Activated T-cell treated with anti-CD3 and anti-CD28 coated beads, Interleukin-2, amount 50 U/mL, for 24 hours (primary cell): ENCODE results near the gene NIM1K.

Experiments used
- DNase-seq: peaks from one replicate; pipeline ENCODE4 v3.0.0-alpha.2; 2020
- H3K27ac Mint-ChIP-seq: 2 replicates; pipeline ENCODE4 v1.8.0; 2020; ENCODE audit warnings: mild to moderate bottlenecking, mixed read lengths
- H3K27me3 Mint-ChIP-seq: 2 replicates; pipeline ENCODE4 v1.8.0; 2020; ENCODE audit warnings: mixed read lengths
- H3K36me3 Mint-ChIP-seq: 2 replicates; pipeline ENCODE4 v1.8.0; 2020; ENCODE audit warnings: low read depth, mixed read lengths
- H3K4me1 Mint-ChIP-seq: 2 replicates; pipeline ENCODE4 v1.8.0; 2020; ENCODE audit warnings: low read depth, mixed read lengths
- H3K4me3 Mint-ChIP-seq: 2 replicates; pipeline ENCODE4 v1.8.0; 2020; ENCODE audit warnings: mild to moderate bottlenecking, moderate library complexity, mixed read lengths
- H3K9me3 Mint-ChIP-seq: 2 replicates; pipeline ENCODE4 v1.8.0; 2020; ENCODE audit warnings: mixed read lengths

The NIM1K gene

DNA sequence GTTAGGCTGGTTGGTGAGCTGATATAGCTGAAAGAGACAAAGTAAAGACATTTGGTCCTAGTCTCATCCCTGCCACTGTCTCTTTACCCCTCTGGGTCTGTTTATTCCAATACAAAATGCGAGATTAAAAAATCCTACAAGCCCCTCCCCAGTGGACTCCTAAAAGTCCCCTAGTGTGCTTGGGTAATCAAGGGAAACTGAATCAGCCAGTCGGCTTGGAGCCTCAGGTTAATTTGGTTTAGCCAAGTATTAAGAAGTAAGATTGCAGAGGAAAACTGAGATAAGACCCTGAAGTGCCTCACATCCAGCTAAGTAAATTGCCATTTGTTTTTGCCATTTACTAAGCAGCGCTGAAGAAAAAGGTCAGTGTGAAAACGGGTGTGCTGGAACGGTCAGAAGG is 10.4 kb downstream of the NIM1K start:
- no peak overlapping the region for H3K4me3 Mint-ChIP-seq
- peaks cover 4% of the 10 kb centered on the region for H3K4me1 Mint-ChIP-seq
- H3K27ac Mint-ChIP-seq: no peak overlapping the region
- H3K9me3 Mint-ChIP-seq: no peaks in the 10 kb centered on the region
- DNase-seq: no peak
- no peaks in the 10 kb centered on the region for H3K36me3 Mint-ChIP-seq
- H3K27me3 Mint-ChIP-seq: peaks cover 2% of the 10 kb centered on the region

DNA sequence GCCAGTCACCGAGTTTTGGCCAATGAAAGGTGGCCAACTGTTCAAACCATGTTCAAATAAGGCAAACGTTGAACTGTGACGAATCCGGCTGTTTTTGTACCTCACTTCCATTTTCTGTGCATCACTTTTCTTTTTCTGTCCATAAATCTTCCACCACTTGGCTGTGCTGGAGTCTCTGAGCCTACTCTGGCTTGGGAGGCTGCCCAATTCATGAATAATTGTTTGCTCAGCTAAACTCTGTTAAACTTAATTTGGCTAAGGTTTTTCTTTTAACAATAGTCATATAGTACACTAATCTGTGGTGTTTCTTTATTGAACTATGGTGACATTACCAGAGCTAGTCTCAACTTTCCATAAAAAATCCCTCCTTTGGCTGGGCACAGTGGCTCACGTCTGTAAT is 11.3 kb downstream of the NIM1K start:
- Mint-ChIP-seq H3K27ac (no peak overlapping the region), H3K4me1 (peaks cover 4% of the 10 kb centered on the region), H3K36me3 (no peaks in the 10 kb centered on the region), H3K4me3 (no peak overlapping the region), H3K9me3 (no peaks in the 10 kb centered on the region), H3K27me3 (peaks cover 5% of the 10 kb centered on the region)
- DNase-seq: no peak

DNA sequence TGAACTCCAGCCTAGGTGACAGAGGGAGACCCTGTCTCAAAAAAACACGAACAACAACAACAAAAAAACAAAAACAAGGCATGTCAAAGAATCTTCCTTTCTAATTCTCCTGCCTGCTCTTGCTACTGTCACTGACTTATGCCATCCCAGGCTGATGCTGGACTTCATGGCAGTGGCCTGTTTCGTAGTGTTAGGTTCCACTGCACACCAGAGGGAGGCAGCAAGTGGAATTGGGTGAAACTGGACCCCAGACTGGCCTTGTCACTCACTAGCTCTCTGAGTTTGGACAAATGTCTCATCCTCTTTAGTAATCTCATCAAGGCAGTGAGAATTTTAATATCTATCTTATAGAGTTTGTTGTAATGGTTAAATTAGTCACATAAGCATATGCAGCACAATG is 12.9 kb downstream of the NIM1K start:
- Mint-ChIP-seq H3K27me3 (peaks cover 8% of the 10 kb centered on the region), H3K27ac (no peak overlapping the region), H3K4me1 (peaks cover 4% of the 10 kb centered on the region), H3K9me3 (no peaks in the 10 kb centered on the region), H3K4me3 (no peak overlapping the region), H3K36me3 (no peaks in the 10 kb centered on the region)
- no peak for DNase-seq

DNA sequence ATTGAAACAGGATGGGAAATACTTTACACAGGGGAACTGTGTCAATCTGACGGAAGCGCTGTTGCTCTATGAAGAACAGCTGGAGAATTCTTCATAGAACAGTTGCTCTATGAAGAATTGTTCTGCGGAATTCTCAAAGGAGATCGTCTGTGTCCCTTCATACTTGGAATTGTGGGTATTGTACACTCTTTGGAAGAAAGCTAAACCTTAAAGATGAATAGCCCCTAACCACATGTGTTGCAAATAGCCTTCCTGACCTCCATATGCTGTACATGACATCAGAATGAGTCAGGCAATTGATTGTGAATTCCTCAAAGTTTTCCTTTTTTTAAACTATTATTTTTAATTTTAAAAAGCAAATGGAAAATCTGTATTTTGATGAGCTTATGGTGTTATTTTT is 15.6 kb downstream of the NIM1K start:
- H3K9me3 Mint-ChIP-seq: no peaks in the 10 kb centered on the region
- DNase-seq: no peak
- no peaks in the 10 kb centered on the region for H3K4me1 Mint-ChIP-seq
- H3K27ac Mint-ChIP-seq: no peak overlapping the region
- H3K27me3 Mint-ChIP-seq: peaks cover 11% of the 10 kb centered on the region
- no peak overlapping the region for H3K4me3 Mint-ChIP-seq
- H3K36me3 Mint-ChIP-seq: no peaks in the 10 kb centered on the region

DNA sequence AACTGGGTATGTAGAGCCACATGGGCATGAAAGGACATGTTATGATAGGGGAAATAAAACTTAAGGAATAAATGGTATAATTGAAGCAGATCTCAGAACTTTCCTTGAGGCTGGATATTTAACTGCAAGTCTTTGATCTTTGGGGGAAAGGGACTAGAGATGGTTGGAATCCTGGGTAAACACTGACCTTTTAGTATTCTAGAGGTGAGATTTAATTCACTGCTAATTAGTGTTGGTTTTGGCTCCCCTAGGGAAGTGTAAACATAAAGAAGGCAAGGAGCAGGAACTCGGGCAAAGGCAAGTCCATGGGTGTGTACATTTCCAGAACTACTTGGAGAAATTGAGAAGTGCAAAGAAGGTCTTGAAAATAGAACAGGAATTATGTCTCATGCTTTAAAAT is 16.6 kb downstream of the NIM1K start:
- no peak for DNase-seq
- H3K4me1 Mint-ChIP-seq: no peaks in the 10 kb centered on the region
- H3K36me3 Mint-ChIP-seq: no peaks in the 10 kb centered on the region
- H3K27ac Mint-ChIP-seq: no peak overlapping the region
- H3K9me3 Mint-ChIP-seq: no peaks in the 10 kb centered on the region
- H3K4me3 Mint-ChIP-seq: no peak overlapping the region
- H3K27me3 Mint-ChIP-seq: peaks cover 11% of the 10 kb centered on the region

DNA sequence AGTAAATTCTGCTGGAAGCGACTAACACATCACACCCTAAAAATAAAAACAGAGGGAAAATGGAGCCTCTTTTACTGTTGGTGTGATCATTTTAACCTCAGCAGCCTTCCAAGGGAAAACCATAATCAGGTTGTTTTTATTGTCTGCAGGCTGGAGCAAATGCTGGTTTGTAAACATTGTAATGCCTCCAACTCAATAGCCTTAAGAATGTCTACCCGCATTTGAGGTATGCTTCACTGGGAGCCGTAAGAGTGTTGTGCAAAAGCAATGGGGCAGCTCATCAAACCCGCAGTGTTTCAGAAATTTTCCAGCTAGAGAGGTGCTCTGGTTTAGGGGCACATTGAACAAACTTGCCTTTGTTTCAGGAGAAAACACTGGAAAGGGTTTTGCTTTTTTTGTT is 17.0 kb downstream of the NIM1K start:
- no peak for DNase-seq
- Mint-ChIP-seq H3K36me3 (no peaks in the 10 kb centered on the region), H3K4me1 (no peaks in the 10 kb centered on the region), H3K27me3 (peaks cover 11% of the 10 kb centered on the region), H3K9me3 (no peaks in the 10 kb centered on the region), H3K4me3 (no peak overlapping the region), H3K27ac (no peak overlapping the region)

- Mint-ChIP-seq H3K27me3 (peaks cover 11% of the 10 kb centered on the region), H3K9me3 (no peaks in the 10 kb centered on the region), H3K4me3 (no peak overlapping the region)
Measured at GRCh38 chr5:43209833-43210232, 17.8 kb downstream of the NIM1K start.

GRCh38 chr5:43210570-43210969 is 18.5 kb downstream of the NIM1K start:
- H3K27ac Mint-ChIP-seq: no peak overlapping the region

More at GRCh38 chr5:43209833-43210232, 17.8 kb downstream of the NIM1K start:
- DNase-seq: no peak
- Mint-ChIP-seq H3K27ac (no peak overlapping the region), H3K4me1 (no peaks in the 10 kb centered on the region), H3K36me3 (no peaks in the 10 kb centered on the region)

GRCh38 chr5:43213951-43214350 is 21.9 kb downstream of the NIM1K start:
- Mint-ChIP-seq H3K4me1 (no peaks in the 10 kb centered on the region), H3K4me3 (no peak overlapping the region), H3K9me3 (no peaks in the 10 kb centered on the region)

More at GRCh38 chr5:43210570-43210969, 18.5 kb downstream of the NIM1K start:
- H3K9me3 Mint-ChIP-seq: no peaks in the 10 kb centered on the region
- DNase-seq: no peak
- H3K36me3 Mint-ChIP-seq: no peaks in the 10 kb centered on the region
- no peak overlapping the region for H3K4me3 Mint-ChIP-seq
- peaks cover 11% of the 10 kb centered on the region for H3K27me3 Mint-ChIP-seq
- H3K4me1 Mint-ChIP-seq: no peaks in the 10 kb centered on the region

GRCh38 chr5:43215073-43215631 is 23.1 kb downstream of the NIM1K start:
- H3K36me3 Mint-ChIP-seq: no peaks in the 10 kb centered on the region
- no peak overlapping the region for H3K27ac Mint-ChIP-seq
- peaks cover 3% of the 10 kb centered on the region for H3K27me3 Mint-ChIP-seq
- DNase-seq: no peak
- H3K4me3 Mint-ChIP-seq: no peak overlapping the region
- no peaks in the 10 kb centered on the region for H3K4me1 Mint-ChIP-seq
- H3K9me3 Mint-ChIP-seq: no peaks in the 10 kb centered on the region

More at GRCh38 chr5:43213951-43214350, 21.9 kb downstream of the NIM1K start:
- DNase-seq: no peak
- Mint-ChIP-seq H3K27ac (no peak overlapping the region), H3K27me3 (peaks cover 3% of the 10 kb centered on the region), H3K36me3 (no peaks in the 10 kb centered on the region)

GRCh38 chr5:43216941-43217340 is 24.9 kb downstream of the NIM1K start:
- no peaks in the 10 kb centered on the region for H3K36me3 Mint-ChIP-seq
- H3K27me3 Mint-ChIP-seq: no peaks in the 10 kb centered on the region
- no peak overlapping the region for H3K4me3 Mint-ChIP-seq
- H3K4me1 Mint-ChIP-seq: no peaks in the 10 kb centered on the region
- no peak overlapping the region for H3K27ac Mint-ChIP-seq
- H3K9me3 Mint-ChIP-seq: no peaks in the 10 kb centered on the region
- no peak for DNase-seq

DNA sequence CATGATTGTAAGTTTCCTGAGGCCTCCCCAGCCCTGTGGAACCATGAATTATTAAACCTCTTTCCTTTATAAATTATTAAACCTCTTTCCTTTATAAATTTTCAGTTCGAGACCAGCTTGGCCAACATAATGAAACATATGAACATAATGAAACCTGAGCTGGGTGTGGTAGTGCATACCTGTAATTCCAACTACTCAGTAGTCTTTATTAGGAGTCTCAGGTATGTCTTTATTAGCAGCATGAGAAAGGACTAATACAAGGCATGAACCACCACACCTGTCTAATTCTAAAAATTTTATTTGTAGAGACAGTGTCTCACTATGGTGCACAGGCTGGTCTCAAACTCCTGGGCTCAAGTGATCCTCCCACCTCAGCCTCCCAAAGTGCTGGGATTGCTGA is 27.1 kb downstream of the NIM1K start:
- DNase-seq: no peak
- H3K4me3 Mint-ChIP-seq: no peak overlapping the region
- no peaks in the 10 kb centered on the region for H3K27me3 Mint-ChIP-seq
- no peaks in the 10 kb centered on the region for H3K9me3 Mint-ChIP-seq
- no peaks in the 10 kb centered on the region for H3K36me3 Mint-ChIP-seq
- no peak overlapping the region for H3K27ac Mint-ChIP-seq
- H3K4me1 Mint-ChIP-seq: no peaks in the 10 kb centered on the region

DNA sequence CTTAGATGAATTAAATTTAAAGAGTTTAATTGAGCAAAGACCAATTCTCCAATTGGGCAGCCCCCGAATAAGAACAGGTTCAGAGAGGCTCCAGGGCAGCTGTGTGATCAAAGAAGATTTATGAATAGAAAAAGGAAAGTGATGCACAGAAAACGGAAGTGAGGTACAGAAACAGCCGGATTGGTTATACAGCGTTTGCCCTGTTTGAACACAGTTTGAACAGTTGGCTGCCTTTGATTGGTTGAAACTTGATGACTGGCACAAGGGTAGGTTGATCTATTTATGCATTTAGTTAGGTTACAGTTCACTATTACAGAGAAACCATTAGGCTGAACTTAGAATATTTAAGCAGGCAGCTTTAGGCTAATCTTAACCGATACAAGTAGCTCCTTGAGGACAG is 29.5 kb downstream of the NIM1K start:
- H3K4me1 Mint-ChIP-seq: no peaks in the 10 kb centered on the region
- H3K36me3 Mint-ChIP-seq: no peaks in the 10 kb centered on the region
- H3K4me3 Mint-ChIP-seq: no peak overlapping the region
- no peak overlapping the region for H3K27ac Mint-ChIP-seq
- no peaks in the 10 kb centered on the region for H3K27me3 Mint-ChIP-seq
- no peak for DNase-seq
- H3K9me3 Mint-ChIP-seq: no peaks in the 10 kb centered on the region

GRCh38 chr5:43225649-43226245 is 33.7 kb downstream of the NIM1K start:
- no peak overlapping the region for H3K4me3 Mint-ChIP-seq
- H3K9me3 Mint-ChIP-seq: no peaks in the 10 kb centered on the region
- H3K27ac Mint-ChIP-seq: no peak overlapping the region
- no peaks in the 10 kb centered on the region for H3K4me1 Mint-ChIP-seq
- no peak for DNase-seq
- H3K36me3 Mint-ChIP-seq: no peaks in the 10 kb centered on the region
- no peaks in the 10 kb centered on the region for H3K27me3 Mint-ChIP-seq

DNA sequence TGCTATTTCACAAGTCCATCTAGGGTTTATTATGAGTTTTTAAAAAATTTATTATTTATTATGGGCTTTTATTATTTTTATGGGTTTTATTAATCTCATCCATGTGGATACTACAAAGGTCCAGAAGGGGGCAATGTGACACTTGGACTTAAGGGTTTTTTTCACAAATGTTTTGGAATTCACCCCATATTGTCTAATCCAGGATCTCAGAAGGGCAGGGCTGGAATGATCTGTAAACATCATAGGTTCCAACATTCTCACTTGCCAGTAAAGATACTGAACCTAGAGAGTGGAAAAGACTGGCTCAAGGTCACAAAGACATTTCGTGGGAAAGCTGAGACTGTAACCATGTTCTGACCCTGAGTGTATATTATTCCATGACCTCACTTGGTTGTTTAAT is 35.6 kb downstream of the NIM1K start:
- no peak for DNase-seq
- H3K36me3 Mint-ChIP-seq: no peaks in the 10 kb centered on the region
- no peak overlapping the region for H3K27ac Mint-ChIP-seq
- H3K9me3 Mint-ChIP-seq: no peaks in the 10 kb centered on the region
- H3K27me3 Mint-ChIP-seq: no peaks in the 10 kb centered on the region
- H3K4me3 Mint-ChIP-seq: no peak overlapping the region
- no peaks in the 10 kb centered on the region for H3K4me1 Mint-ChIP-seq

- Mint-ChIP-seq H3K36me3 (no peaks in the 10 kb centered on the region), H3K27me3 (no peaks in the 10 kb centered on the region), H3K9me3 (no peaks in the 10 kb centered on the region), H3K4me1 (peaks cover 5% of the 10 kb centered on the region), H3K4me3 (no peak overlapping the region), H3K27ac (no peak overlapping the region)
- DNase-seq: no peak
Measured at GRCh38 chr5:43230707-43231106, 38.7 kb downstream of the NIM1K start.
